T-helper 1 cell (primary cell): Measurements from ENCODE around the gene ERICH4.

Experiments used
- DNase-seq, 5 donors: peaks; one replicate each; pipeline ENCODE4 v3.0.0-alpha.2; 2012 to 2020

ERICH4 gene

GRCh38 chr19:41435936-41436673 lies 6.9 kb upstream of the ERICH4 start:
- no peak for DNase-seq

- no peak for DNase-seq
Observed at GRCh38 chr19:41436674-41436951, 6.3 kb upstream of the ERICH4 start.

- no peak for DNase-seq
Observed at GRCh38 chr19:41437944-41438574, 4.9 kb upstream of the ERICH4 start.

GRCh38 chr19:41439441-41440222 lies 3.3 kb upstream of the ERICH4 start, which contains the start of gene DMAC2:
Gene DMAC2, minus strand, starts transcription at chr19:41439912. Its CDS starts 13 bp downstream, at chr19:41439899.
- DNase-seq: peak; percentile 80 to 97 (median 91)

GRCh38 chr19:41441321-41441945 lies 1.5 kb upstream of the ERICH4 start:
- DNase-seq: no peak

- no peak for DNase-seq
Observed at GRCh38 chr19:41443813-41444455, 978 bp downstream of the ERICH4 start.

- no peak for DNase-seq
Observed at GRCh38 chr19:41445575-41445974, 2.6 kb downstream of the ERICH4 start.

- DNase-seq: no peak
Observed at GRCh38 chr19:41447732-41448332, 4.9 kb downstream of the ERICH4 start.

GRCh38 chr19:41449079-41449864 lies 6.3 kb downstream of the ERICH4 start:
- peak; percentile 42 to 65 (median 59) for DNase-seq

- no peak for DNase-seq
Observed at GRCh38 chr19:41449865-41450178, 6.9 kb downstream of the ERICH4 start.

GRCh38 chr19:41452584-41453275 lies 9.8 kb downstream of the ERICH4 start:
- no peak for DNase-seq

GRCh38 chr19:41455936-41456335 lies 13.0 kb downstream of the ERICH4 start:
- DNase-seq: no peak

- no peak for DNase-seq
Observed at GRCh38 chr19:41456342-41456918, 13.5 kb downstream of the ERICH4 start.

- DNase-seq: peak in 1 of 5 donors; percentile 79
Observed at GRCh38 chr19:41457241-41457640, 14.3 kb downstream of the ERICH4 start.

- DNase-seq: no peak
Observed at GRCh38 chr19:41462497-41462896, 19.5 kb downstream of the ERICH4 start.

- DNase-seq: peak in 1 of 5 donors; percentile 10
Observed at GRCh38 chr19:41463257-41464256, 20.6 kb downstream of the ERICH4 start.

- no peak for DNase-seq
Observed at GRCh38 chr19:41476583-41476982, 33.6 kb downstream of the ERICH4 start.

- DNase-seq: no peak
Observed at GRCh38 chr19:41478171-41478570, 35.2 kb downstream of the ERICH4 start.
